Uterus (tissue), 2 donors: ENCODE results near the gene SYT9.

Experiments used
- POLR2A ChIP-seq, 2 donors: fragments of 450-650 bp; IDR thresholded peaks; one replicate each; pipeline ENCODE4 v1.6.1; 2016; ENCODE audit warnings: antibody characterized with exemption in 2 of 2, mild to moderate bottlenecking in 1 of 2, moderate library complexity in 1 of 2
- TF ChIP-seq, protein P1 (sequence below), 4 experiments: fragments of 200-600 bp in 2 of 4; fragments of 450-650 bp in 2 of 4; sonication (generic) in 2 of 4; IDR thresholded peaks; one replicate each; pipeline ENCODE4 v1.5.1; 2016 to 2019; ENCODE audit warnings: antibody characterized with exemption in 4 of 4, mild to moderate bottlenecking in 2 of 4, moderate library complexity in 1 of 4

DNA sequence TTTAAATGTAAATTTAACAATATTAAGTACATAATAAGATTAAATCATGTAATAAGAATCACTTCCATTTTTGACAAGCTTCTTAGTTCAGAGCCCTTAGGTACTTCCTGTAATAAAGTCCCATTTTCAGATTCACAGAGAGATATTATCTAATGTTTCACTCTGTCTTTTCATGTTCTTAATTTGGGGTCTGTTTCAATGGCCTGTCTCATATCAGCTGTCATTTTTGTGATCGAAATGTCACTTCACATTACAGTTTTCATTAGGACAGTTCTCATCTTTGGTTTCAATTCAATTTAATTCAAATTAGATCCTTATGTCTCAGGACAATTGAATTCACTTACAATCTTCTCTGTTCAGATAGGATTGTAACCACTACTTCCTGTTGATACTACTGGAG lies 211.0 kb downstream of the SYT9 start:
- TF ChIP-seq POLR2A (IDR thresholded peaks at IDR 0.05): no peak
- TF ChIP-seq, protein P1, sequence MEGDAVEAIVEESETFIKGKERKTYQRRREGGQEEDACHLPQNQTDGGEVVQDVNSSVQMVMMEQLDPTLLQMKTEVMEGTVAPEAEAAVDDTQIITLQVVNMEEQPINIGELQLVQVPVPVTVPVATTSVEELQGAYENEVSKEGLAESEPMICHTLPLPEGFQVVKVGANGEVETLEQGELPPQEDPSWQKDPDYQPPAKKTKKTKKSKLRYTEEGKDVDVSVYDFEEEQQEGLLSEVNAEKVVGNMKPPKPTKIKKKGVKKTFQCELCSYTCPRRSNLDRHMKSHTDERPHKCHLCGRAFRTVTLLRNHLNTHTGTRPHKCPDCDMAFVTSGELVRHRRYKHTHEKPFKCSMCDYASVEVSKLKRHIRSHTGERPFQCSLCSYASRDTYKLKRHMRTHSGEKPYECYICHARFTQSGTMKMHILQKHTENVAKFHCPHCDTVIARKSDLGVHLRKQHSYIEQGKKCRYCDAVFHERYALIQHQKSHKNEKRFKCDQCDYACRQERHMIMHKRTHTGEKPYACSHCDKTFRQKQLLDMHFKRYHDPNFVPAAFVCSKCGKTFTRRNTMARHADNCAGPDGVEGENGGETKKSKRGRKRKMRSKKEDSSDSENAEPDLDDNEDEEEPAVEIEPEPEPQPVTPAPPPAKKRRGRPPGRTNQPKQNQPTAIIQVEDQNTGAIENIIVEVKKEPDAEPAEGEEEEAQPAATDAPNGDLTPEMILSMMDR (IDR thresholded peaks at IDR 0.05): no peak
